Measurements from ENCODE around the gene ZBTB24. TPM values are rescaled to one million over a fixed set of nuclear protein-coding genes. Genes with fewer than 3 reads are reported as not detected.

The ZBTB24 gene
- total and polyA plus RNA-seq, 2 donors (not counting 3 experiments of a cell fraction or from before 2014, with no cell fraction given): 1.9 to 6.2 TPM

DNA sequence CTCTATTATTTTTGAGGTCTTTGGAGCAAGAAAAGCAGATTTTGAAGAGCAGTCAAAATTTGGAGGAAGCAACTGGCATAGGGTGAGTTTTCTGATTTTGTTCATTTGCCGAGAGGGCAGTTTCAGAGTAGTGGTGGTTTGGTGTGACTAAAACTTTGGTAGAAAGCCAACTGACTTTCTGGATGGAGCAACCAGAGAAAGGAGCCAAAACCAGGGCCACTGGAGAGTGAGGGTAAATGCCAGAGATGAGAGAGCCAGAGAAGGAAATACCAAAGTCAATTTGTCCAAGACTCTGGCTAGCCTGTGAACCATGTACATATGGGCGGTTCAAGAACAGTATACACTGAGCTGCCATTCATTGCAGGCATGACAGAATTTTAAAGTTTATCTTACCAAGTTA, 40.5 kb upstream of the ZBTB24 start:
- Histone ChIP-seq H3K27ac (ENCODE audit: insufficient read depth, low read depth, low read length) (no peak overlapping the region), H3K9ac (replicated peaks; ENCODE audit: extremely low read depth, insufficient read depth, low read length) (no peak overlapping the region), H4K20me1 (replicated peaks; ENCODE audit: control insufficient read depth, extremely low read depth, insufficient read depth, low read length) (no peaks in the 10 kb centered on the region), H3K36me3 (ENCODE audit: control insufficient read depth in 2 of 2, extremely low read depth in 1 of 2, insufficient read depth in 2 of 2, low read length in 2 of 2) (no peaks in the 10 kb centered on the region), H3K79me2 (ENCODE audit: control insufficient read depth, insufficient read depth, low read length) (no peaks in the 10 kb centered on the region), H3K27me3 (ENCODE audit: control insufficient read depth in 2 of 2, insufficient read depth in 2 of 2, low read length in 2 of 2) (no peaks in the 10 kb centered on the region), H3K9me1 (replicated peaks; ENCODE audit: control insufficient read depth, extremely low read depth, insufficient read depth, low read length) (no peaks in the 10 kb centered on the region), H2AFZ (ENCODE audit: low read depth, low read length) (no peak overlapping the region), H3K4me3 (replicated peaks in 1 of 3; ENCODE audit: insufficient read depth in 1 of 3, low read depth in 1 of 3, low read length in 3 of 3) (no peak overlapping the region), H3K9me3 (replicated peaks; ENCODE audit: control insufficient read depth, insufficient read depth, low read length) (no peaks in the 10 kb centered on the region), H3K4me2 (ENCODE audit: insufficient read depth, low read length) (no peak overlapping the region), H3K4me1 (ENCODE audit: control insufficient read depth, extremely low read depth, insufficient read depth, low read length) (no peaks in the 10 kb centered on the region)
- dilution Hi-C loops (cut with MboI; ENCODE audit: extremely low pct_ligation_motif_present, low sequenced_read_pairs): no loop called here
- intact Hi-C loops (cut with micrococcal nuclease): no loop called here
- no peak for DNase-seq (ENCODE audit: low read depth, low spot score)
- CTCF ChIA-PET: interaction anchor here (6.5 kb wide), 1 partner anchor 515 kb away, joined by 118 read pairs; no protein-coding TSS in a partner anchor
- POLR2A ChIA-PET: no interaction called here
- no TSS peak for BruUV-seq (replicated peaks)
- no peak for TF ChIP-seq GATA2 (IDR thresholded peaks at IDR 0.05; ENCODE audit: insufficient read depth, insufficient read length, low read depth, low read length)
- TF ChIP-seq POLR2A (IDR thresholded peaks at IDR 0.05; ENCODE audit: low read depth, low read length): no peak
- no peak for TF ChIP-seq EZH2 (IDR thresholded peaks at IDR 0.05; ENCODE audit: borderline replicate concordance, low read depth, low read length, severe bottlenecking)
- TF ChIP-seq JUN (IDR thresholded peaks at IDR 0.05; ENCODE audit: borderline replicate concordance, insufficient read depth, insufficient read length, low read depth): no peak
- TF ChIP-seq MYC (IDR thresholded peaks at IDR 0.05; ENCODE audit: low read depth, low read length): no peak
- TF ChIP-seq, protein P1, sequence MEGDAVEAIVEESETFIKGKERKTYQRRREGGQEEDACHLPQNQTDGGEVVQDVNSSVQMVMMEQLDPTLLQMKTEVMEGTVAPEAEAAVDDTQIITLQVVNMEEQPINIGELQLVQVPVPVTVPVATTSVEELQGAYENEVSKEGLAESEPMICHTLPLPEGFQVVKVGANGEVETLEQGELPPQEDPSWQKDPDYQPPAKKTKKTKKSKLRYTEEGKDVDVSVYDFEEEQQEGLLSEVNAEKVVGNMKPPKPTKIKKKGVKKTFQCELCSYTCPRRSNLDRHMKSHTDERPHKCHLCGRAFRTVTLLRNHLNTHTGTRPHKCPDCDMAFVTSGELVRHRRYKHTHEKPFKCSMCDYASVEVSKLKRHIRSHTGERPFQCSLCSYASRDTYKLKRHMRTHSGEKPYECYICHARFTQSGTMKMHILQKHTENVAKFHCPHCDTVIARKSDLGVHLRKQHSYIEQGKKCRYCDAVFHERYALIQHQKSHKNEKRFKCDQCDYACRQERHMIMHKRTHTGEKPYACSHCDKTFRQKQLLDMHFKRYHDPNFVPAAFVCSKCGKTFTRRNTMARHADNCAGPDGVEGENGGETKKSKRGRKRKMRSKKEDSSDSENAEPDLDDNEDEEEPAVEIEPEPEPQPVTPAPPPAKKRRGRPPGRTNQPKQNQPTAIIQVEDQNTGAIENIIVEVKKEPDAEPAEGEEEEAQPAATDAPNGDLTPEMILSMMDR (IDR thresholded peaks at IDR 0.05; ENCODE audit: extremely low read depth in 1 of 2, insufficient read depth in 1 of 2, low read depth in 1 of 2, low read length in 2 of 2): no peak
- TF ChIP-seq, protein P2, sequence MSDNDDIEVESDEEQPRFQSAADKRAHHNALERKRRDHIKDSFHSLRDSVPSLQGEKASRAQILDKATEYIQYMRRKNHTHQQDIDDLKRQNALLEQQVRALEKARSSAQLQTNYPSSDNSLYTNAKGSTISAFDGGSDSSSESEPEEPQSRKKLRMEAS (IDR thresholded peaks at IDR 0.05; ENCODE audit: insufficient read depth, insufficient read length): no peak
- TF ChIP-seq POLR2AphosphoS5 (IDR thresholded peaks at IDR 0.05; ENCODE audit: insufficient read depth, low read depth, low read length): no peak
- no peak for TF ChIP-seq FOS (IDR thresholded peaks at IDR 0.05; ENCODE audit: borderline replicate concordance, insufficient read depth, low read length)
- no peak for FAIRE-seq

Data from endothelial cell of umbilical vein (primary cell).